GM21723 (cell line): ENCODE data around the gene CACTIN.

ENCODE experiments used
- ATAC-seq: cut with Tn5 transposase; IDR thresholded peaks from one replicate; pipeline ENCODE4 v1.9.1; 2021; ENCODE audit warnings: mild to moderate bottlenecking, moderate library complexity; ENCODE audit not compliant: unreplicated experiment

CACTIN gene

GRCh38 chr19:3664879-3665642, 38.5 kb upstream of the CACTIN start:
- no peak for ATAC-seq

- no peak for ATAC-seq
Observed at GRCh38 chr19:3663838-3664237, 37.2 kb upstream of the CACTIN start.

GRCh38 chr19:3661284-3662238, 35.0 kb upstream of the CACTIN start:
- no peak for ATAC-seq

- no peak for ATAC-seq
Observed at GRCh38 chr19:3660493-3661219, 34.1 kb upstream of the CACTIN start.

GRCh38 chr19:3659746-3660112, 33.1 kb upstream of the CACTIN start:
- ATAC-seq: no peak

- ATAC-seq: no peak
Observed at GRCh38 chr19:3658870-3659745, 32.5 kb upstream of the CACTIN start.

GRCh38 chr19:3658004-3658869, 31.6 kb upstream of the CACTIN start:
- no peak for ATAC-seq

- ATAC-seq: no peak
Observed at GRCh38 chr19:3657395-3657769, 30.8 kb upstream of the CACTIN start.

- no peak for ATAC-seq
Observed at GRCh38 chr19:3656747-3657394, 30.3 kb upstream of the CACTIN start.

- no peak for ATAC-seq
Observed at GRCh38 chr19:3656073-3656746, 29.6 kb upstream of the CACTIN start.

GRCh38 chr19:3655402-3656072, 28.9 kb upstream of the CACTIN start:
- ATAC-seq: no peak

- no peak for ATAC-seq
Observed at GRCh38 chr19:3653865-3654513, 27.4 kb upstream of the CACTIN start.

- ATAC-seq: no peak
Observed at GRCh38 chr19:3653081-3653795, 26.6 kb upstream of the CACTIN start.

- no peak for ATAC-seq
Observed at GRCh38 chr19:3652422-3652821, 25.8 kb upstream of the CACTIN start.

- ATAC-seq: no peak
Observed at GRCh38 chr19:3651684-3652083, 25.1 kb upstream of the CACTIN start.

- ATAC-seq: no peak
Observed at GRCh38 chr19:3649888-3650287, 23.3 kb upstream of the CACTIN start.
